ENCODE measurements around the gene ZNRF3. TPM values are rescaled to one million over a fixed set of nuclear protein-coding genes. Genes with fewer than 3 reads are reported as not detected.

The ZNRF3 gene
- polyA plus RNA-seq, 1 of the 3 experiments (the other 2 are of a cell fraction), result 4.2 TPM

DNA sequence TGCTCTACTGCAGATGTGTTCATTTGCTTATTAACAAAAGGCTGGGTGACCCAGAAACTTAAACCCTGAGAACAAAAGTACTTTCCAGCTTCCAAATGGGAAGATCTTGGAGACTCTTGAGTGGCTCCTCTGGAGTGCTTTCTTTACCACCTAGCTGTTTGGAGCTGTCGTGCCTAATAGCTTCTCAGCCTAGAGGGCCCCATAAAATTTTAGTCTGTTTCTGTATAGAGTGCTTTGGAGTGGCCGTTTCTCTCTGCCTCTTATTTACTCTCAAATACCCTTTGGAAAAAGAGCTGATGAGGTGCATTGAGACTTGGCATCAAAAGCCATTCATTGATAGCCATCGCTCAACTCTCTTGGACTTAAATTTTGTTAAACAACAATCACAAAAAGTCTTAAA, 50.7 kb downstream of the ZNRF3 start:
- TF ChIP-seq, protein P1, sequence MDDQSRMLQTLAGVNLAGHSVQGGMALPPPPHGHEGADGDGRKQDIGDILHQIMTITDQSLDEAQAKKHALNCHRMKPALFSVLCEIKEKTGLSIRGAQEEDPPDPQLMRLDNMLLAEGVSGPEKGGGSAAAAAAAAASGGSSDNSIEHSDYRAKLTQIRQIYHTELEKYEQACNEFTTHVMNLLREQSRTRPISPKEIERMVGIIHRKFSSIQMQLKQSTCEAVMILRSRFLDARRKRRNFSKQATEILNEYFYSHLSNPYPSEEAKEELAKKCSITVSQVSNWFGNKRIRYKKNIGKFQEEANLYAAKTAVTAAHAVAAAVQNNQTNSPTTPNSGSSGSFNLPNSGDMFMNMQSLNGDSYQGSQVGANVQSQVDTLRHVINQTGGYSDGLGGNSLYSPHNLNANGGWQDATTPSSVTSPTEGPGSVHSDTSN (IDR thresholded peaks at IDR 0.05), result no peak
- no peak for TF ChIP-seq YY1 (IDR thresholded peaks at IDR 0.05; ENCODE audit: low read depth)
- TF ChIP-seq CHD2 (IDR thresholded peaks at IDR 0.05; ENCODE audit: low read length, partially characterized antibody), result no peak
- no peak for TF ChIP-seq JUND (IDR thresholded peaks at IDR 0.05)
- TF ChIP-seq FOSL2 (IDR thresholded peaks at IDR 0.05; ENCODE audit: borderline replicate concordance, low read depth), result no peak
- TF ChIP-seq, protein P2, sequence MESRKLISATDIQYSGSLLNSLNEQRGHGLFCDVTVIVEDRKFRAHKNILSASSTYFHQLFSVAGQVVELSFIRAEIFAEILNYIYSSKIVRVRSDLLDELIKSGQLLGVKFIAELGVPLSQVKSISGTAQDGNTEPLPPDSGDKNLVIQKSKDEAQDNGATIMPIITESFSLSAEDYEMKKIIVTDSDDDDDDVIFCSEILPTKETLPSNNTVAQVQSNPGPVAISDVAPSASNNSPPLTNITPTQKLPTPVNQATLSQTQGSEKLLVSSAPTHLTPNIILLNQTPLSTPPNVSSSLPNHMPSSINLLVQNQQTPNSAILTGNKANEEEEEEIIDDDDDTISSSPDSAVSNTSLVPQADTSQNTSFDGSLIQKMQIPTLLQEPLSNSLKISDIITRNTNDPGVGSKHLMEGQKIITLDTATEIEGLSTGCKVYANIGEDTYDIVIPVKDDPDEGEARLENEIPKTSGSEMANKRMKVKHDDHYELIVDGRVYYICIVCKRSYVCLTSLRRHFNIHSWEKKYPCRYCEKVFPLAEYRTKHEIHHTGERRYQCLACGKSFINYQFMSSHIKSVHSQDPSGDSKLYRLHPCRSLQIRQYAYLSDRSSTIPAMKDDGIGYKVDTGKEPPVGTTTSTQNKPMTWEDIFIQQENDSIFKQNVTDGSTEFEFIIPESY (IDR thresholded peaks at IDR 0.05; ENCODE audit: borderline replicate concordance, low read depth), result no peak
- TF ChIP-seq EZH2phosphoT487 (IDR thresholded peaks at IDR 0.05; ENCODE audit: borderline replicate concordance, low read depth), result no peak
- no peak for TF ChIP-seq SMC3 (IDR thresholded peaks at IDR 0.05; ENCODE audit: low read depth, low read length)
- TF ChIP-seq SIN3A (IDR thresholded peaks at IDR 0.05; ENCODE audit: borderline replicate concordance, low read depth, low read length), result no peak
- no peak for TF ChIP-seq RCOR1 (IDR thresholded peaks at IDR 0.05; ENCODE audit: low read length)
- H3K9me2 ChIP-seq, result no peaks in the 10 kb centered on the region
- 91% methylated on average over 3 of the region's 3 CpGs for WGBS (ENCODE audit: low lambda C conversion rate)
- no peak overlapping the region for H3K27ac ChIP-seq (ENCODE audit: low read depth in 2 of 2, low read length in 1 of 2)
- H3K4me1 ChIP-seq (ENCODE audit: control insufficient read depth in 1 of 2, insufficient read depth in 2 of 2, low read depth in 1 of 2, low read length in 1 of 2), result peaks cover 0 to 3% of the 10 kb centered on the region in 2 experiments; a peak in 1 of 4 replicates
- H3F3A ChIP-seq (replicated peaks; ENCODE audit: insufficient read depth), result no peaks in the 10 kb centered on the region
- H3K36me3 ChIP-seq (replicated peaks in 1 of 2; ENCODE audit: control insufficient read depth in 1 of 2, insufficient read depth in 2 of 2, low read length in 1 of 2), result no peaks in the 10 kb centered on the region
- no peak overlapping the region for H3K4me2 ChIP-seq
- ChIA-PET CTCF (interaction anchor here (0.9 kb wide), 1 partner anchor 64 kb away, joined by 3 read pairs; no protein-coding TSS in a partner anchor), POLR2A (interaction anchor here (0.6 kb wide), 1 partner anchor 218 kb away, joined by 3 read pairs; no protein-coding TSS in a partner anchor)
- H4K20me1 ChIP-seq (ENCODE audit: insufficient read depth), result peaks cover 29% of the 10 kb centered on the region; the same call in 1 of the 2 replicates
- H2AFZ ChIP-seq (ENCODE audit: low read depth), result no peak overlapping the region
- no peak for DNase-seq
- no peak overlapping the region for H3K4me3 ChIP-seq (ENCODE audit: low read depth in 2 of 2, low read length in 1 of 2)
- H3K27me3 ChIP-seq (ENCODE audit: insufficient read depth), result no peaks in the 10 kb centered on the region
- H3K79me2 ChIP-seq (ENCODE audit: insufficient read depth), result peaks cover 30% of the 10 kb centered on the region
- H3K9me3 ChIP-seq, result no peaks in the 10 kb centered on the region
- H3K9ac ChIP-seq, result no peak overlapping the region

DNA sequence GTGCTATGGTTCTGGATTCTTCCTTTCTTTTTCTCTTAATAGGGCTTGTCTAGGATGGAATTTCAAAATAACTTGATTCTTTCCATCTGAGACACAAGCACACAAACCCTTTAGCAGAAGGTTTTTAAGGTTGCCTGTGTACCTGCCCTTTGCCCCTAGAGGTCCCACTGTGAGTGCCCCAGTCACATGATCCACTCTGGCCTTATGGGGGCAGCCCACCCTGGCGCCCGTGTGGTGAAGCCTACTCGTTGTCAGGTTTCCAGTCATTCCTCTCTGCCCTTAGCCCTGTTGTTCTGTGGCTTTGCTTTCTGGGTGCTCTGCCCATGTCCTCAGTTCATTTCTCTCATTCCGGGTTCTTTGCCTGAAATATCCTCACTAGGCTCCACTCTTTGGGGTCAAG, 51.8 kb downstream of the ZNRF3 start:
- POLR2A ChIA-PET, result no interaction called here
- 95% methylated on average over 4 of the region's 4 CpGs for whole genome bisulfite sequencing (ENCODE audit: low lambda C conversion rate)
- no peak overlapping the region for H3K9ac ChIP-seq
- no peak overlapping the region for H2AFZ ChIP-seq (ENCODE audit: low read depth)
- H3K4me2 ChIP-seq, result no peak overlapping the region
- H3K4me3 ChIP-seq (ENCODE audit: low read depth in 2 of 2, low read length in 1 of 2), result no peak overlapping the region
- H3K79me2 ChIP-seq (ENCODE audit: insufficient read depth), result peaks cover 23% of the 10 kb centered on the region
- CTCF ChIA-PET, result interaction anchor here (1.5 kb wide), 1 partner anchor 12 kb away, joined by 3 read pairs; no protein-coding TSS in a partner anchor
- H3K36me3 ChIP-seq (replicated peaks in 1 of 2; ENCODE audit: control insufficient read depth in 1 of 2, insufficient read depth in 2 of 2, low read length in 1 of 2), result no peaks in the 10 kb centered on the region
- no peaks in the 10 kb centered on the region for H3K27me3 ChIP-seq (ENCODE audit: insufficient read depth)
- no peaks in the 10 kb centered on the region for H3K9me2 ChIP-seq
- TF ChIP-seq RXRA (IDR thresholded peaks at IDR 0.05; ENCODE audit: borderline replicate concordance, low read depth) (no peak), EZH2phosphoT487 (IDR thresholded peaks at IDR 0.05; ENCODE audit: borderline replicate concordance, low read depth) (no peak), SIN3A (IDR thresholded peaks at IDR 0.05; ENCODE audit: borderline replicate concordance, low read depth, low read length) (no peak), FOXM1 (IDR thresholded peaks at IDR 0.05; ENCODE audit: low read depth) (no peak), RCOR1 (IDR thresholded peaks at IDR 0.05; ENCODE audit: low read length) (no peak)
- no peaks in the 10 kb centered on the region for H3F3A ChIP-seq (replicated peaks; ENCODE audit: insufficient read depth)
- H3K27ac ChIP-seq (ENCODE audit: low read depth in 2 of 2, low read length in 1 of 2), result no peak overlapping the region
- no peaks in the 10 kb centered on the region; a peak in 1 of 4 replicates for H3K4me1 ChIP-seq (ENCODE audit: control insufficient read depth in 1 of 2, insufficient read depth in 2 of 2, low read depth in 1 of 2, low read length in 1 of 2)
- H3K9me3 ChIP-seq, result no peaks in the 10 kb centered on the region
- H4K20me1 ChIP-seq (ENCODE audit: insufficient read depth), result peaks cover 29% of the 10 kb centered on the region; the same call in 1 of the 2 replicates
- DNase-seq, result no peak

All from SK-N-SH (cell line).